DOHH2 (cell line): ENCODE measurements around the gene DND1.
"Not testable (repeated sequence)": the region's sequence is repeated elsewhere in the genome, so short reads cannot be mapped to it uniquely, and the experiment has no call there.

Experiments
- H3F3A ChIP-seq: fragments of 200-600 bp; sonication (generic), shearing (Covaris generic); 2 replicates; pipeline ENCODE4 v1.6.0; 2016; ENCODE audit warnings: antibody characterized with exemption, mild to moderate bottlenecking; ENCODE audit not compliant: control insufficient read depth, insufficient read depth
- H3K27ac ChIP-seq: fragments of 200-600 bp; sonication (generic); 2 replicates; pipeline ENCODE4 v1.5.1; 2014; ENCODE audit warnings: low read depth, mild to moderate bottlenecking, low read length, moderate library complexity
- H3K27me3 ChIP-seq: fragments of 200-600 bp; sonication (generic); 2 replicates; pipeline ENCODE4 v1.6.1; 2014; ENCODE audit warnings: mild to moderate bottlenecking, low read length, mixed read lengths; ENCODE audit not compliant: control insufficient read depth
- H3K36me3 ChIP-seq: fragments of 200-600 bp; sonication (generic); 2 replicates; pipeline ENCODE4 v1.6.1; 2014; ENCODE audit warnings: mild to moderate bottlenecking, low read length, moderate library complexity, mixed read lengths; ENCODE audit not compliant: control insufficient read depth
- H3K4me1 ChIP-seq: fragments of 200-600 bp; sonication (generic); 2 replicates; pipeline ENCODE4 v1.6.1; 2014; ENCODE audit warnings: mild to moderate bottlenecking, low read length, mixed read lengths; ENCODE audit not compliant: control insufficient read depth
- H3K4me2 ChIP-seq: fragments of 200-600 bp; sonication (generic); 2 replicates; pipeline ENCODE4 v1.6.0; 2014; ENCODE audit warnings: mild to moderate bottlenecking, low read length, moderate library complexity
- H3K4me3 ChIP-seq: fragments of 200-600 bp; sonication (generic); 2 replicates; pipeline ENCODE4 v1.5.1; 2014; ENCODE audit warnings: mild to moderate bottlenecking, low read length, mixed read lengths
- H3K79me2 ChIP-seq: fragments of 200-600 bp; sonication (generic); 2 replicates; pipeline ENCODE4 v1.6.1; 2014; ENCODE audit warnings: mild to moderate bottlenecking, low read length, mixed read lengths; ENCODE audit not compliant: control insufficient read depth
- H3K9me2 ChIP-seq: fragments of 200-600 bp; sonication (generic); replicated peaks from 2 replicates; pipeline ENCODE4 v1.6.1; 2014; ENCODE audit warnings: mild to moderate bottlenecking, low read length, mixed read lengths; ENCODE audit not compliant: control insufficient read depth
- H3K9me3 ChIP-seq: fragments of 200-600 bp; sonication (generic); 2 replicates; pipeline ENCODE4 v1.6.1; 2014; ENCODE audit warnings: antibody characterized with exemption, low read length, mixed read lengths; ENCODE audit not compliant: control insufficient read depth, insufficient read depth
- H4K20me1 ChIP-seq: fragments of 200-600 bp; sonication (generic); 2 replicates; pipeline ENCODE4 v1.6.0; 2014; ENCODE audit warnings: low read depth, mild to moderate bottlenecking, antibody characterized with exemption, low read length, moderate library complexity; ENCODE audit not compliant: control insufficient read depth, insufficient read depth
- CTCF ChIP-seq: fragments of 200-600 bp; sonication (generic); IDR thresholded peaks from one replicate; pipeline ENCODE4 v1.5.1; 2014; ENCODE audit warnings: antibody characterized with exemption, mild to moderate bottlenecking, low read depth, low read length; ENCODE audit not compliant: poor library complexity, severe bottlenecking
- EZH2phosphoT487 ChIP-seq: fragments of 200-600 bp; sonication (generic); IDR thresholded peaks from 2 replicates; pipeline ENCODE4 v1.6.1; 2017; ENCODE audit warnings: borderline replicate concordance, mild to moderate bottlenecking, antibody characterized with exemption, low read length, moderate library complexity, mixed read lengths

The DND1 gene

GRCh38 chr5:140664359-140665119 is 8.8 kb downstream of the DND1 start, which contains the start of gene WDR55:
Gene WDR55 (plus strand): TSS chr5:140664904. CDS start chr5:140664913, 9 bp downstream.
- H3K4me1 ChIP-seq: peaks cover 19% of the 10 kb centered on the region
- no peaks in the 10 kb centered on the region for H3K9me3 ChIP-seq
- peaks cover 75% of the 10 kb centered on the region for H3K36me3 ChIP-seq
- H4K20me1 ChIP-seq: 0 out of 2 replicates have a peak, but pooled peaks cover 4% of the 10 kb centered on the region
- peak within 1 kb of the TSS; percentile 99 for H3K4me3 ChIP-seq
- H3K9me2 ChIP-seq: no peaks in the 10 kb centered on the region
- no peaks in the 10 kb centered on the region for H3K27me3 ChIP-seq
- peaks cover 48% of the 10 kb centered on the region for H3K79me2 ChIP-seq
- peaks cover 8% of the 10 kb centered on the region; the same call in 1 of the 2 replicates for H3F3A ChIP-seq
- H3K4me2 ChIP-seq: peak within 1 kb of the TSS; percentile 82
- peak within 1 kb of the TSS; percentile 45 for H3K27ac ChIP-seq
- TF ChIP-seq EZH2phosphoT487 (no peak), CTCF (no peak)

- Histone ChIP-seq H3F3A (peaks cover 8% of the 10 kb centered on the region; the same call in 1 of the 2 replicates), H3K27me3 (no peaks in the 10 kb centered on the region), H3K4me1 (peaks cover 19% of the 10 kb centered on the region), H3K9me2 (no peaks in the 10 kb centered on the region), H3K27ac (peak overlapping the region; percentile 45), H3K4me3 (peak overlapping the region; percentile 99), H3K9me3 (no peaks in the 10 kb centered on the region), H3K79me2 (peaks cover 42% of the 10 kb centered on the region), H3K4me2 (peak overlapping the region; percentile 82), H4K20me1 (0 out of 2 replicates have a peak, but pooled peaks cover 4% of the 10 kb centered on the region), H3K36me3 (peaks cover 75% of the 10 kb centered on the region)
- no peak for TF ChIP-seq EZH2phosphoT487
- TF ChIP-seq CTCF: no peak
Measured at GRCh38 chr5:140664030-140664358, 9.4 kb downstream of the DND1 start.

- not testable (repeated sequence) for H3K9me2 ChIP-seq, H3K4me2 ChIP-seq, H3K79me2 ChIP-seq, H3K27me3 ChIP-seq, H3K9me3 ChIP-seq, H4K20me1 ChIP-seq, H3K4me1 ChIP-seq, H3K4me3 ChIP-seq, H3K27ac ChIP-seq, H3F3A ChIP-seq
- H3K36me3 ChIP-seq: peaks cover 79% of the 10 kb centered on the region
Measured at GRCh38 chr5:140660371-140660770, 13.0 kb downstream of the DND1 start.

- Histone ChIP-seq H3K4me1 (peaks cover under 1% of the 10 kb centered on the region; the same call in 1 of the 2 replicates), H3K36me3 (peaks cover 89% of the 10 kb centered on the region), H3K27me3 (no peaks in the 10 kb centered on the region), H3K4me2 (no peak overlapping the region), H3K79me2 (no peaks in the 10 kb centered on the region), H3K9me2 (no peaks in the 10 kb centered on the region), H4K20me1 (0 out of 2 replicates have a peak, but pooled peaks cover 2% of the 10 kb centered on the region), H3K4me3 (no peak overlapping the region), H3K27ac (no peak overlapping the region), H3K9me3 (no peaks in the 10 kb centered on the region), H3F3A (peaks cover 8% of the 10 kb centered on the region; the same call in 1 of the 2 replicates)
- TF ChIP-seq CTCF (no peak), EZH2phosphoT487 (no peak)
Measured at GRCh38 chr5:140658870-140659269, 14.5 kb downstream of the DND1 start.
